ENCODE measurements around the gene C1R. TPM values are rescaled to one million over a fixed set of nuclear protein-coding genes. Genes with fewer than 3 reads are reported as not detected.
"Not testable (repeated sequence)": the region's sequence is repeated elsewhere in the genome, so short reads cannot be mapped to it uniquely, and the experiment has no call there.

The C1R gene
- total RNA-seq, 1 donor from 2014 or later: 0.78 TPM

DNA sequence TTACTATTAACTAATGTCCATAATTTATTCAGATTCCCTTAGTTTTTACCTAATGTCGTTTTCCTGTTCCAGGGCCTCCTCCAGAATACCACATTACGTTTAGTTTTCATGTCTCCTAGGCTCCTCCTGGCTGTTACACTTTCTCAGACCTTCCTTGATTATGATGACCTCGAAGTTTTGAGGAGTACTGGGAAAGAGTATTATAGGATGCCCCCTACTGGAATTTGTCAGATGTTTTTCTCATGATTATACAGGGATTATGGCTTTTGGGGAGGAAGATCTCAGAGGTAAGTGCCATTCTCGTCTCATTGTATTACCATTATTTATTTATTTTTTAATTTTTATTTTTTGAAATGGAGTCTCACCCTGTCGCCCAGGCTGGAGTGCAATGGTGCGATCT lies 49.4 kb downstream of the C1R start:
- Mint-ChIP-seq H3K4me3 (no peak overlapping the region), H3K9me3 (no peaks in the 10 kb centered on the region), H3K27ac (no peak overlapping the region), H3K36me3 (ENCODE audit: low read depth) (no peaks in the 10 kb centered on the region), H3K27me3 (no peaks in the 10 kb centered on the region), H3K4me1 (peaks cover 11% of the 10 kb centered on the region)
- TF ChIP-seq, protein P1, sequence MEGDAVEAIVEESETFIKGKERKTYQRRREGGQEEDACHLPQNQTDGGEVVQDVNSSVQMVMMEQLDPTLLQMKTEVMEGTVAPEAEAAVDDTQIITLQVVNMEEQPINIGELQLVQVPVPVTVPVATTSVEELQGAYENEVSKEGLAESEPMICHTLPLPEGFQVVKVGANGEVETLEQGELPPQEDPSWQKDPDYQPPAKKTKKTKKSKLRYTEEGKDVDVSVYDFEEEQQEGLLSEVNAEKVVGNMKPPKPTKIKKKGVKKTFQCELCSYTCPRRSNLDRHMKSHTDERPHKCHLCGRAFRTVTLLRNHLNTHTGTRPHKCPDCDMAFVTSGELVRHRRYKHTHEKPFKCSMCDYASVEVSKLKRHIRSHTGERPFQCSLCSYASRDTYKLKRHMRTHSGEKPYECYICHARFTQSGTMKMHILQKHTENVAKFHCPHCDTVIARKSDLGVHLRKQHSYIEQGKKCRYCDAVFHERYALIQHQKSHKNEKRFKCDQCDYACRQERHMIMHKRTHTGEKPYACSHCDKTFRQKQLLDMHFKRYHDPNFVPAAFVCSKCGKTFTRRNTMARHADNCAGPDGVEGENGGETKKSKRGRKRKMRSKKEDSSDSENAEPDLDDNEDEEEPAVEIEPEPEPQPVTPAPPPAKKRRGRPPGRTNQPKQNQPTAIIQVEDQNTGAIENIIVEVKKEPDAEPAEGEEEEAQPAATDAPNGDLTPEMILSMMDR (IDR thresholded peaks at IDR 0.05): no peak
- ChIA-PET POLR2A (interaction anchor here (1.4 kb wide), 1 partner anchor 99 kb away, joined by 4 read pairs; the partner anchor contains the start of genes C12orf57 and RNU7-1), CTCF (no interaction called here)
- intact Hi-C loops (cut with micrococcal nuclease): no loop called here
- DNase-seq: no peak
- ATAC-seq (ENCODE audit: low read depth): peak; percentile 45

- TF ChIP-seq, protein P1 (IDR thresholded peaks at IDR 0.05): no peak
- CTCF ChIA-PET: no interaction called here
- POLR2A ChIA-PET: no interaction called here
- no peaks in the 10 kb centered on the region for H3K27me3 Mint-ChIP-seq
- DNase-seq (no peak), ATAC-seq (ENCODE audit: low read depth) (no peak)
- no peaks in the 10 kb centered on the region for H3K9me3 Mint-ChIP-seq
- no peaks in the 10 kb centered on the region for H3K36me3 Mint-ChIP-seq (ENCODE audit: low read depth)
- no peaks in the 10 kb centered on the region for H3K4me1 Mint-ChIP-seq
- no peak overlapping the region for H3K27ac Mint-ChIP-seq
- intact Hi-C loops (cut with micrococcal nuclease): no loop called here
- H3K4me3 Mint-ChIP-seq: no peak overlapping the region
These were observed 52.8 kb downstream of the C1R start for GRCh38 chr12:7039403-7039802.

- no peak for ATAC-seq (ENCODE audit: low read depth)
- Mint-ChIP-seq H3K27me3 (no peaks in the 10 kb centered on the region), H3K4me1 (no peaks in the 10 kb centered on the region), H3K36me3 (ENCODE audit: low read depth) (no peaks in the 10 kb centered on the region), H3K4me3 (no peak overlapping the region), H3K9me3 (no peaks in the 10 kb centered on the region), H3K27ac (no peak overlapping the region)
- CTCF ChIA-PET: interaction anchor here (0.7 kb wide), 1 partner anchor 44 kb away, joined by 3 read pairs; no protein-coding TSS in a partner anchor
- intact Hi-C loops (cut with micrococcal nuclease): no loop called here
- POLR2A ChIA-PET: no interaction called here
- no peak for DNase-seq
- TF ChIP-seq, protein P1 (IDR thresholded peaks at IDR 0.05): no peak
These were observed 53.7 kb downstream of the C1R start for GRCh38 chr12:7038591-7038990.

DNA sequence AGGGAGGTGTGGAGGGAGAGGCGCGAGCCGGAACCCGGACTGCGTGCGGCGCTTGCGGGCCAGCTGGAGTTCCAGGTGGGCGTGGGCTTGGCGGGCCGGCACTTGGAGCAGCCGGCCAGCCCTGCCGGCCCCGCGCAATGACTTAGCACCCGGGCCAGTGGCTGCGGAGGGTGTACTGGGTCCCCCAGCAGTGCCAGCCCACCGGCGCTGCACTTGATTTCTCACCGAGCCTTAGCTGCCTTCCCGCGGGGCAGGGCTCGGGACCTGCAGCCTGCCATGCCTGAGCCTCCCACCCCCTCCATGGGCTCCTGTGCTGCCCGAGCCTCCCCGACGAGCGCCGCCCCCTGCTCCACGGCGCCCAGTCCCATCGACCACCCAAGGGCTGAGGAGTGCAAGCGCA lies 54.8 kb downstream of the C1R start:
- H3K36me3 Mint-ChIP-seq (ENCODE audit: low read depth); ATAC-seq (ENCODE audit: low read depth); POLR2A ChIA-PET; CTCF ChIA-PET; H3K27ac Mint-ChIP-seq; H3K4me3 Mint-ChIP-seq; DNase-seq; H3K9me3 Mint-ChIP-seq; intact Hi-C loops (cut with micrococcal nuclease); H3K27me3 Mint-ChIP-seq; H3K4me1 Mint-ChIP-seq: not testable (repeated sequence)

DNA sequence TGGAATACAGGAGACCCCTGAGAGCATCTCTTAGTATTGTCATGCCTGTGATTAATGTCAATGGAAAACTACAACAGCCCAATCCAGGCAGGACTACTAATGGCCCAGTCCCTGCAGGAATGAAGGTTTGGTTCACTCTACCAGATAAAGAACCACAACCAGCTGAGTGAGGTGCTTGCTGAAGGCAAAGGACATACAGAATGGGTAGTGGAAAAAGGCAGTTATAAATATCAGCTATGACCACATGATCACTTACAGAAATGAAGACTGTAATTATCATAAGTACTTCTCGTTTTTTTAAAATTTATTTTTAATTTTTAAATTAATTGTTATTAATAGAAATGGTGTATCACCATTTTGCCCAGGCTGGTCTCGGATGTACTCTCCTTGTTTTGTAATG lies 56.8 kb downstream of the C1R start:
- DNase-seq: no peak
- intact Hi-C loops (cut with micrococcal nuclease): no loop called here
- no peaks in the 10 kb centered on the region for H3K36me3 Mint-ChIP-seq (ENCODE audit: low read depth)
- no peak overlapping the region for H3K4me3 Mint-ChIP-seq
- no peaks in the 10 kb centered on the region for H3K27me3 Mint-ChIP-seq
- H3K4me1 Mint-ChIP-seq: no peaks in the 10 kb centered on the region
- H3K27ac Mint-ChIP-seq: no peak overlapping the region
- TF ChIP-seq, protein P1 (IDR thresholded peaks at IDR 0.05): no peak
- no peak for ATAC-seq (ENCODE audit: low read depth)
- no peaks in the 10 kb centered on the region for H3K9me3 Mint-ChIP-seq
- ChIA-PET POLR2A (no interaction called here), CTCF (no interaction called here)

DNA sequence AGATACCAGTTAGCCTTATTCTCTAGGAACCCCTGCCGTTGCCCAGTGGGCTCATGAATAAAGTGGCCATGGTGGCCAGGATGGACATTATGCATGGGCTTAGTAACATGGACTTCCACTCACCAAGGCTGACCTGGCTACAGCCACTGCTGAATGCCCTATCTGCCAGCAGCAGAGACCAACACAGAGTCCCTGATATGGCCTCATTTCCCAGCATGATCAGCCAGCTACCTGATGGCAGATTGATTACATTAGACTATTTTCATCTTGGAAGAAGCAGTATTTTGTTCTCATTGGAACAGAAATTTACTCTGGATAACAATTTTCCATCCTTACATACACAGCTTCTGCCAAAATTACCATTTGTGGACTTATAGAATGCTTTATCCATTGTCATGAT lies 57.8 kb downstream of the C1R start:
- POLR2A ChIA-PET: no interaction called here
- no peak for DNase-seq
- Mint-ChIP-seq H3K36me3 (ENCODE audit: low read depth) (no peaks in the 10 kb centered on the region), H3K4me1 (no peaks in the 10 kb centered on the region), H3K9me3 (no peaks in the 10 kb centered on the region), H3K4me3 (no peak overlapping the region), H3K27me3 (no peaks in the 10 kb centered on the region), H3K27ac (no peak overlapping the region)
- TF ChIP-seq, protein P1 (IDR thresholded peaks at IDR 0.05): no peak
- CTCF ChIA-PET: no interaction called here
- intact Hi-C loops (cut with micrococcal nuclease): no loop called here
- no peak for ATAC-seq (ENCODE audit: low read depth)

Data from activated B cell treated with CpG ODN at 0.5 μM for 24 hours (primary cell).